A673 (cell line): ENCODE results near the gene TSC2.

Experiments used
- CTCF ChIP-seq: fragments of 300-800, 200-600 bp; sonication (generic); conservative IDR thresholded peaks from 2 replicates; pipeline ENCODE4 v1.5.1; 2017; ENCODE audit warnings: low read depth, mild to moderate bottlenecking, antibody characterized with exemption, low read length, moderate library complexity, mixed read lengths
- EZH2 ChIP-seq: fragments of 200-600 bp; sonication (generic); IDR thresholded peaks from 2 replicates; pipeline ENCODE4 v1.6.1; 2017; ENCODE audit warnings: borderline replicate concordance, low read depth, mild to moderate bottlenecking, mixed read lengths, antibody characterized with exemption, low read length; ENCODE audit not compliant: poor library complexity, severe bottlenecking

- TF ChIP-seq CTCF (no peak), EZH2 (no peak)
These were observed 43.9 kb downstream of the TSC2 start for GRCh38 chr16:2091547-2092255.
